A673 (cell line): ENCODE measurements around the gene ERGIC1.
"Not testable (repeated sequence)": the region's sequence is repeated elsewhere in the genome, so short reads cannot be mapped to it uniquely, and the experiment has no call there.

Experiments
- EZH2 ChIP-seq: fragments of 200-600 bp; sonication (generic); IDR thresholded peaks from 2 replicates; pipeline ENCODE4 v1.6.1; 2017; ENCODE audit warnings: borderline replicate concordance, low read depth, mild to moderate bottlenecking, mixed read lengths, antibody characterized with exemption, low read length; ENCODE audit not compliant: poor library complexity, severe bottlenecking
- TF ChIP-seq, protein P1 (sequence below): fragments of 300-800, 200-600 bp; sonication (generic); conservative IDR thresholded peaks from 2 replicates; pipeline ENCODE4 v1.5.1; 2017; ENCODE audit warnings: low read depth, mild to moderate bottlenecking, antibody characterized with exemption, low read length, moderate library complexity, mixed read lengths

DNA sequence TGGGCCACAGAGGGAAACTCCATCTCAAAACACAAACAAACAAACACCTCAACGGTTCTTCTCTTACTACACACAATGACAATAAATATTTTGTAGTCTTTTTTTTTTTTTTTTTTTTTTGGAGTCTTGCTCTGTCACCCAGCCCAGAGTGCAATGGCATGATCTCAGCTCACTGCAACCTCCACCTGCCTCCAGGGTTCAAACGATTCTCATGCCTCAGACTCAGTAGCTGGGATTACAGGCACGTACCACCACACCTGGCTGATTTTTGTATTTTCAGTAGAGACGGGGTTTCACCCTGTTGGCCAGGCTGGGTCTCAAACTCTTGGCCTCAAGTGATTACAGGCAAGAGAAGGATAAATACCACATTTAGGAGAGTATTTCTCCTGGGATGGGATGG lies 30.1 kb downstream of the ERGIC1 start:
- TF ChIP-seq, protein P1, sequence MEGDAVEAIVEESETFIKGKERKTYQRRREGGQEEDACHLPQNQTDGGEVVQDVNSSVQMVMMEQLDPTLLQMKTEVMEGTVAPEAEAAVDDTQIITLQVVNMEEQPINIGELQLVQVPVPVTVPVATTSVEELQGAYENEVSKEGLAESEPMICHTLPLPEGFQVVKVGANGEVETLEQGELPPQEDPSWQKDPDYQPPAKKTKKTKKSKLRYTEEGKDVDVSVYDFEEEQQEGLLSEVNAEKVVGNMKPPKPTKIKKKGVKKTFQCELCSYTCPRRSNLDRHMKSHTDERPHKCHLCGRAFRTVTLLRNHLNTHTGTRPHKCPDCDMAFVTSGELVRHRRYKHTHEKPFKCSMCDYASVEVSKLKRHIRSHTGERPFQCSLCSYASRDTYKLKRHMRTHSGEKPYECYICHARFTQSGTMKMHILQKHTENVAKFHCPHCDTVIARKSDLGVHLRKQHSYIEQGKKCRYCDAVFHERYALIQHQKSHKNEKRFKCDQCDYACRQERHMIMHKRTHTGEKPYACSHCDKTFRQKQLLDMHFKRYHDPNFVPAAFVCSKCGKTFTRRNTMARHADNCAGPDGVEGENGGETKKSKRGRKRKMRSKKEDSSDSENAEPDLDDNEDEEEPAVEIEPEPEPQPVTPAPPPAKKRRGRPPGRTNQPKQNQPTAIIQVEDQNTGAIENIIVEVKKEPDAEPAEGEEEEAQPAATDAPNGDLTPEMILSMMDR = not testable (repeated sequence)
- TF ChIP-seq EZH2 = not testable (repeated sequence)
